OCI-LY7 (cell line): ENCODE results near the gene MESD.

Source experiments
- CTCF ChIP-seq: fragments of 200-600 bp; sonication (generic); conservative IDR thresholded peaks from 2 replicates; pipeline ENCODE4 v1.5.1; 2014; ENCODE audit warnings: mild to moderate bottlenecking, antibody characterized with exemption, low read length, moderate library complexity, mixed read lengths
- EZH2phosphoT487 ChIP-seq: fragments of 200-600 bp; sonication (generic); IDR thresholded peaks from 2 replicates; pipeline ENCODE4 v1.6.1; 2018; ENCODE audit warnings: low read depth, borderline replicate concordance, mild to moderate bottlenecking, mixed run types, antibody characterized with exemption, low read length, moderate library complexity, mixed read lengths

- TF ChIP-seq CTCF = no peak
- TF ChIP-seq EZH2phosphoT487 = no peak
These were observed 20.5 kb upstream of the MESD start for GRCh38 chr15:81010086-81010485.
